ENCODE measurements around the gene TIGD4.

DNA sequence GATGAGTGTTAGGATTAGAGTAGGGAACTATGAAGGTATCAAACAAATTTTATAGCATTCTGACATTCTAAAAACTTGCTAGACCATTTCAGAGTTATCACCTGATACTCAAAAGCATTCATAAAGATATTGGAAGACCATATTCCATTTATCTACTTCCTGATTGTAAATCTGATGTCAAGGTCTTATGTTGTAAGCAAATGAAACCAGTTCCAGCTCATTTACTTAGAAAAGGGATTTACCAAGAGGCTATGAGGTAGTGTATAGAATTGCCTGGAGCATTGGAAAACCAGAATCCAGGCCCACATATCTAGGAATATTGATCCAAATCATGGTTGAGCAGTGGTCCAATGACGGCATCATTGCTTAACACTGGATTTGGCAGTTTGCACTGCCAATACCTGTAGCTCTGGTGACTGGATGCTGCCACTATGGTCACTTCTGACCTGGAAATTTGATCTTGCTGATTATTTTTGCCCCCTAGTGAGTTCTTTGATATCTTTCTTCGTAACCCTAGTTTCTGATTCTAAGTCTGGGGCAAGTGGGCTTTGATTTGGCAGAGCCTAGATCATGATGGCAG is 25.6 kb upstream of the TIGD4 start:
- TF ChIP-seq, protein P1, sequence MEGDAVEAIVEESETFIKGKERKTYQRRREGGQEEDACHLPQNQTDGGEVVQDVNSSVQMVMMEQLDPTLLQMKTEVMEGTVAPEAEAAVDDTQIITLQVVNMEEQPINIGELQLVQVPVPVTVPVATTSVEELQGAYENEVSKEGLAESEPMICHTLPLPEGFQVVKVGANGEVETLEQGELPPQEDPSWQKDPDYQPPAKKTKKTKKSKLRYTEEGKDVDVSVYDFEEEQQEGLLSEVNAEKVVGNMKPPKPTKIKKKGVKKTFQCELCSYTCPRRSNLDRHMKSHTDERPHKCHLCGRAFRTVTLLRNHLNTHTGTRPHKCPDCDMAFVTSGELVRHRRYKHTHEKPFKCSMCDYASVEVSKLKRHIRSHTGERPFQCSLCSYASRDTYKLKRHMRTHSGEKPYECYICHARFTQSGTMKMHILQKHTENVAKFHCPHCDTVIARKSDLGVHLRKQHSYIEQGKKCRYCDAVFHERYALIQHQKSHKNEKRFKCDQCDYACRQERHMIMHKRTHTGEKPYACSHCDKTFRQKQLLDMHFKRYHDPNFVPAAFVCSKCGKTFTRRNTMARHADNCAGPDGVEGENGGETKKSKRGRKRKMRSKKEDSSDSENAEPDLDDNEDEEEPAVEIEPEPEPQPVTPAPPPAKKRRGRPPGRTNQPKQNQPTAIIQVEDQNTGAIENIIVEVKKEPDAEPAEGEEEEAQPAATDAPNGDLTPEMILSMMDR (IDR thresholded peaks at IDR 0.05), result no peak
- TF ChIP-seq ZFX (IDR thresholded peaks at IDR 0.05; ENCODE audit: borderline replicate concordance), result no peak

Data from 22Rv1 (cell line).